ENCODE data around the gene ITGAD. TPM values are rescaled to one million over a fixed set of nuclear protein-coding genes. Genes with fewer than 3 reads are reported as not detected.

Gene ITGAD
- total RNA-seq, 1 experiment from 2014 or later = not detected

DNA sequence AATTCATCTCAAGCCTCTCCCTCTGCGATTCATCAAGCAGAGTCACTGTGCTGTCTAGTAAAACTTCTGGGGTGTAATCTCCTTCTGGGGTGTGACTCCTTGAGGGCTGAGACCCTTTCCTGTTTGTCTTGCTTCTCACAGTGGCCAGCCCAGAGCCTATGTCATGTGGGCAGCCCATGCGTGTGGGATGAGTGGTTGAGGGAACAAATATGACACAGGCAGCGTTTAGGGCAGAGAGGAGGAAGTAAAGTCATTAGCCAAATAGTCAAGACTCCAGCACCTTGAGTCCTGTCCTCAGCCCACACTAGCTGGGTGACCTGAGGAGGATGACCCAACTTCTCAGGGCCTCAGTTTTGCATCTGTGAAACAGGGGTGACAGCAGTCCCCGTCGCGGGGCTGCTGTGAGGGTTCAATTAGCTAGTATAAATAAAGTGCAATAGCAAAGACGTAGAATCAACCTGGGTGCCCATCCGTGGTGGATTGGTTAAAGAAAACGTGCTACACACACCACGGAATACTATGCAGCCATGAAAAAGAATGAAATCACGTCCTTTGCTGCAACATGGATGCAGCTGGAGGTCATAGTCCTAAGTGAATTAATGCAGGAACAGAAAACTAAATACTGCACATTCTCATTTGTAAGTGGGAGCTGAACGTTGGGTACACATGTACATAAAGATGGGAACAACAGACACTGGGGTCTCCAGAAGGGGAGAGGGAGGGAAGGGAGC is 42.7 kb upstream of the ITGAD start:
- no peaks in the 10 kb centered on the region for H3K79me1 ChIP-seq (ENCODE audit: insufficient read depth, low read depth, low read length, poor library complexity, severe bottlenecking)
- H4K8ac ChIP-seq (replicated peaks; ENCODE audit: insufficient read length, low read depth, low read length) = no peak overlapping the region
- H2BK5ac ChIP-seq (ENCODE audit: insufficient read length, low read length) = no peak overlapping the region
- H4K20me1 ChIP-seq (ENCODE audit: control insufficient read depth, insufficient read depth, insufficient read length) = no peaks in the 10 kb centered on the region
- H3K36me3 Mint-ChIP-seq (ENCODE audit: insufficient read depth in 1 of 3, low read depth in 3 of 3) = no peaks in the 10 kb centered on the region
- WGBS (ENCODE audit: extremely low coverage, insufficient read length, low lambda C conversion rate) = no CpG with 5 or more reads among the region's 12 CpGs
- no peak overlapping the region for H3K14ac ChIP-seq (ENCODE audit: insufficient read depth, low read length)
- no peak overlapping the region for H2BK15ac ChIP-seq (ENCODE audit: low read depth, low read length)
- no peak overlapping the region for H3T11ph ChIP-seq (ENCODE audit: low read length)
- no peaks in the 10 kb centered on the region for H3K79me2 ChIP-seq (ENCODE audit: insufficient read depth, low read length)
- H3K23ac ChIP-seq (ENCODE audit: insufficient read length, low read depth, low read length) = no peak overlapping the region
- no peaks in the 10 kb centered on the region for H3K23me2 ChIP-seq (ENCODE audit: insufficient read length, low read depth, low read length, poor library complexity, severe bottlenecking)
- H4K5ac ChIP-seq (ENCODE audit: insufficient read length, low read depth, low read length) = no peak overlapping the region
- no peak overlapping the region for H2BK20ac ChIP-seq (ENCODE audit: low read depth, low read length, poor library complexity, severe bottlenecking)
- no peak overlapping the region for H3K18ac ChIP-seq (ENCODE audit: insufficient read length, low read depth, low read length)
- no peaks in the 10 kb centered on the region; a peak in 2 of 5 replicates for H3K9me3 Mint-ChIP-seq
- H2AFZ ChIP-seq (ENCODE audit: low read length) = no peak overlapping the region
- H3K4me2 ChIP-seq (ENCODE audit: insufficient read depth, insufficient read length, low read length) = no peak overlapping the region
- no peak overlapping the region for H3K9ac ChIP-seq (ENCODE audit: extremely low read depth, insufficient read length, low read length)
- no peak overlapping the region for H3K27ac ChIP-seq (ENCODE audit: insufficient read length, low read depth, low read length)
- peaks cover 18% of the 10 kb centered on the region for H3K27me3 Mint-ChIP-seq (ENCODE audit: low read depth)
- H2BK120ac ChIP-seq (ENCODE audit: low read depth, low read length, poor library complexity, severe bottlenecking) = no peak overlapping the region
- DNase-seq = no peak
- H4K91ac ChIP-seq (ENCODE audit: insufficient read length, low read depth, low read length) = no peak overlapping the region
- H3K4ac ChIP-seq (ENCODE audit: low read depth, low read length) = no peak overlapping the region
- no peak overlapping the region for H2AK5ac ChIP-seq (ENCODE audit: insufficient read length, low read length)
- TF ChIP-seq, protein P1, sequence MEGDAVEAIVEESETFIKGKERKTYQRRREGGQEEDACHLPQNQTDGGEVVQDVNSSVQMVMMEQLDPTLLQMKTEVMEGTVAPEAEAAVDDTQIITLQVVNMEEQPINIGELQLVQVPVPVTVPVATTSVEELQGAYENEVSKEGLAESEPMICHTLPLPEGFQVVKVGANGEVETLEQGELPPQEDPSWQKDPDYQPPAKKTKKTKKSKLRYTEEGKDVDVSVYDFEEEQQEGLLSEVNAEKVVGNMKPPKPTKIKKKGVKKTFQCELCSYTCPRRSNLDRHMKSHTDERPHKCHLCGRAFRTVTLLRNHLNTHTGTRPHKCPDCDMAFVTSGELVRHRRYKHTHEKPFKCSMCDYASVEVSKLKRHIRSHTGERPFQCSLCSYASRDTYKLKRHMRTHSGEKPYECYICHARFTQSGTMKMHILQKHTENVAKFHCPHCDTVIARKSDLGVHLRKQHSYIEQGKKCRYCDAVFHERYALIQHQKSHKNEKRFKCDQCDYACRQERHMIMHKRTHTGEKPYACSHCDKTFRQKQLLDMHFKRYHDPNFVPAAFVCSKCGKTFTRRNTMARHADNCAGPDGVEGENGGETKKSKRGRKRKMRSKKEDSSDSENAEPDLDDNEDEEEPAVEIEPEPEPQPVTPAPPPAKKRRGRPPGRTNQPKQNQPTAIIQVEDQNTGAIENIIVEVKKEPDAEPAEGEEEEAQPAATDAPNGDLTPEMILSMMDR (conservative IDR thresholded peaks at IDR 0.05) = no peak
- H3K27me3 ChIP-seq (ENCODE audit: insufficient read depth, low read length) = no peaks in the 10 kb centered on the region
- no peaks in the 10 kb centered on the region for H3K9me3 ChIP-seq (ENCODE audit: control insufficient read depth, low read depth, low read length)
- H3K4me3 Mint-ChIP-seq = no peak overlapping the region
- no peaks in the 10 kb centered on the region for H3K4me1 ChIP-seq (ENCODE audit: insufficient read depth, low read length)
- H2BK12ac ChIP-seq (ENCODE audit: insufficient read length, low read depth, low read length) = no peak overlapping the region
- H3K4me1 Mint-ChIP-seq = peaks cover 10 to 12% of the 10 kb centered on the region in 2 experiments
- H3K27ac Mint-ChIP-seq = no peak overlapping the region; a peak in 1 of 7 replicates
- no peak overlapping the region for H3K56ac ChIP-seq (ENCODE audit: insufficient read length, low read depth, low read length)

Data from H9 (cell line).